NCI-H2196 (cell line): ENCODE data around the gene IP6K1.
"Not testable (repeated sequence)": the region's sequence is repeated elsewhere in the genome, so short reads cannot be mapped to it uniquely, and the experiment has no call there.

Source experiments
- DNase-seq: peaks from one replicate; lab custom pipeline; 2025; ENCODE audit not compliant: unreplicated experiment; lab: John Stamatoyannopoulos, UW

IP6K1 gene

GRCh38 chr3:49786357-49787181 is at the start of gene IP6K1:
IP6K1 (minus strand) TSS chr3:49786542; CDS start chr3:49748040, 38,502 bp downstream.
- DNase-seq: peak; percentile 92

GRCh38 chr3:49831341-49831740 is 45.0 kb upstream of the IP6K1 start:
- DNase-seq: no peak

GRCh38 chr3:49826016-49826415 is 39.7 kb upstream of the IP6K1 start:
- DNase-seq: no peak

- DNase-seq: not testable (repeated sequence)
Observed at GRCh38 chr3:49823131-49823530, 36.8 kb upstream of the IP6K1 start.

- peak; percentile 52 for DNase-seq
Observed at GRCh38 chr3:49813497-49814174, 27.3 kb upstream of the IP6K1 start, which contains the start of gene UBA7. UBA7 (minus strand) TSS chr3:49813953; CDS start chr3:49813787, 166 bp downstream.

GRCh38 chr3:49812916-49813496 is 26.7 kb upstream of the IP6K1 start:
- DNase-seq: no peak

- DNase-seq: no peak
Observed at GRCh38 chr3:49807431-49808114, 21.2 kb upstream of the IP6K1 start.

GRCh38 chr3:49806850-49807249 is 20.5 kb upstream of the IP6K1 start:
- no peak for DNase-seq

GRCh38 chr3:49805897-49806701 is 19.8 kb upstream of the IP6K1 start:
- DNase-seq: no peak

- no peak for DNase-seq
Observed at GRCh38 chr3:49805367-49805782, 19.0 kb upstream of the IP6K1 start.

GRCh38 chr3:49804141-49805041 is 18.0 kb upstream of the IP6K1 start:
- DNase-seq: no peak

- DNase-seq: no peak
Observed at GRCh38 chr3:49803465-49804140, 17.3 kb upstream of the IP6K1 start.

- DNase-seq: peak; percentile 70
Observed at GRCh38 chr3:49802719-49803464, 16.6 kb upstream of the IP6K1 start, which contains the start of gene INKA1. INKA1 (plus strand) TSS chr3:49803261; CDS start chr3:49803393, 132 bp downstream.

- no peak for DNase-seq
Observed at GRCh38 chr3:49801160-49801559, 14.8 kb upstream of the IP6K1 start.

GRCh38 chr3:49799761-49800160 is 13.4 kb upstream of the IP6K1 start, which contains the start of gene CDHR4:
CDHR4 (minus strand) TSS chr3:49799873; CDS start chr3:49799812, 61 bp downstream.
- no peak for DNase-seq

GRCh38 chr3:49799105-49799504 is 12.8 kb upstream of the IP6K1 start:
- no peak for DNase-seq

GRCh38 chr3:49794926-49795905 is 8.9 kb upstream of the IP6K1 start:
- DNase-seq: no peak
